Measurements from ENCODE around the gene FAM241A.

Gene FAM241A

DNA sequence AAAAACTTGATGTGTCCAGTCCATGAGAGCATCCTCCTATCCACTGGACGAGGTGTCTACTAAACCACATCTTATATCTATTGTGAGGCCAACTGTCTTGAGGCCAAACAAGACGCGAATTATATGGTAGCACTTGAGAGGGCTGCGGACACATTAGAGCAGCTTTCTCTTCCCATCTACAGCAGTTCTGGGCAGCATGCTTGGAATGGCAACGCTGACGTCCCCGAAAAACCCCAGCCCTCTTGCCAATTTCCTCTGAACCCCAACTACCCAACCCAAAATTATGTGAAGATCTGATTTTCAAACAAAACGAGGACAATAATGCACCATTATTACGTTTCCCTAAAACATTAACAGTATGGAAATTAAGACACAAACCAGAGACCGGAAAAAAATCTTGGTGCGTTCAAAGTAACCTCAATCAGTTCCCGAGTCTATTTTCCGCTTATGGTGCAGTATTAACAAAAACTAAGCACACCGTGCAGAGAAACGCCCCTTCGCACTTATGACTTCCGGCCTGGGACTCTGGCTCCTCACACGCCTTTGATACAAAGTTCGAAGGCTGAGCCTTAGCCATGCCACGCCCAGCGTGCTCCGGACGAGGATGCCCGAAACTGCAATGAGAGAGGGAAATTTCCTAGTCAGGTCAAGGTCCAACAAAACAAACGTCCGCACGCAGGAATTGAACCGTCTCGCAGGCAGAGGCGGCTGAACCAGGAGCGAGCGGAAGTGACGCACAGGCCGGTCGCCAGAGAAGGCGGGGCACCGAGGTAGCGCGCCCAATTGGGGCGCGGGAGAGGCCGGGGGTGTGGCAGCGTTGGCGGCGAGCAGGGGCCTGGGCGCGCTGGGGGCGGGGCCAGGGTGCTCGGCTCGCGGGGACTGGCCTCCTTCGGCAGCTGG lies 85.9 kb downstream of the FAM241A start:
- Histone ChIP-seq H3K27me3 (ENCODE audit: insufficient read depth, low read length) (no peaks in the 10 kb centered on the region), H3F3A (ENCODE audit: insufficient read depth, low read length) (no peaks in the 10 kb centered on the region), H3K9me2 (ENCODE audit: low read depth, low read length) (no peaks in the 10 kb centered on the region), H3K36me3 (ENCODE audit: insufficient read depth, low read length) (no peaks in the 10 kb centered on the region), H3K9me3 (ENCODE audit: low read length) (no peaks in the 10 kb centered on the region), H3K4me1 (ENCODE audit: insufficient read depth, low read length, severe bottlenecking) (peaks cover 31% of the 10 kb centered on the region), H3K27ac (ENCODE audit: low read depth, low read length, poor library complexity, severe bottlenecking) (peak overlapping the region; percentile 84), H3K9ac (ENCODE audit: low read length) (peak overlapping the region; percentile 84), H2AFZ (ENCODE audit: low read length) (peak overlapping the region; percentile 66), H4K20me1 (ENCODE audit: insufficient read depth, low read length) (no peaks in the 10 kb centered on the region), H3K79me2 (ENCODE audit: insufficient read depth, low read length) (no peaks in the 10 kb centered on the region), H3K4me2 (ENCODE audit: low read length) (peak overlapping the region; percentile 90), H3K4me3 (ENCODE audit: low read depth, low read length, poor library complexity, severe bottlenecking) (peak overlapping the region; percentile 85)
- no peak for TF ChIP-seq EZH2 (IDR thresholded peaks at IDR 0.05; ENCODE audit: borderline replicate concordance, low read length)
- TF ChIP-seq, protein P1, sequence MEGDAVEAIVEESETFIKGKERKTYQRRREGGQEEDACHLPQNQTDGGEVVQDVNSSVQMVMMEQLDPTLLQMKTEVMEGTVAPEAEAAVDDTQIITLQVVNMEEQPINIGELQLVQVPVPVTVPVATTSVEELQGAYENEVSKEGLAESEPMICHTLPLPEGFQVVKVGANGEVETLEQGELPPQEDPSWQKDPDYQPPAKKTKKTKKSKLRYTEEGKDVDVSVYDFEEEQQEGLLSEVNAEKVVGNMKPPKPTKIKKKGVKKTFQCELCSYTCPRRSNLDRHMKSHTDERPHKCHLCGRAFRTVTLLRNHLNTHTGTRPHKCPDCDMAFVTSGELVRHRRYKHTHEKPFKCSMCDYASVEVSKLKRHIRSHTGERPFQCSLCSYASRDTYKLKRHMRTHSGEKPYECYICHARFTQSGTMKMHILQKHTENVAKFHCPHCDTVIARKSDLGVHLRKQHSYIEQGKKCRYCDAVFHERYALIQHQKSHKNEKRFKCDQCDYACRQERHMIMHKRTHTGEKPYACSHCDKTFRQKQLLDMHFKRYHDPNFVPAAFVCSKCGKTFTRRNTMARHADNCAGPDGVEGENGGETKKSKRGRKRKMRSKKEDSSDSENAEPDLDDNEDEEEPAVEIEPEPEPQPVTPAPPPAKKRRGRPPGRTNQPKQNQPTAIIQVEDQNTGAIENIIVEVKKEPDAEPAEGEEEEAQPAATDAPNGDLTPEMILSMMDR (IDR thresholded peaks at IDR 0.05; ENCODE audit: low read length): no peak

DNA sequence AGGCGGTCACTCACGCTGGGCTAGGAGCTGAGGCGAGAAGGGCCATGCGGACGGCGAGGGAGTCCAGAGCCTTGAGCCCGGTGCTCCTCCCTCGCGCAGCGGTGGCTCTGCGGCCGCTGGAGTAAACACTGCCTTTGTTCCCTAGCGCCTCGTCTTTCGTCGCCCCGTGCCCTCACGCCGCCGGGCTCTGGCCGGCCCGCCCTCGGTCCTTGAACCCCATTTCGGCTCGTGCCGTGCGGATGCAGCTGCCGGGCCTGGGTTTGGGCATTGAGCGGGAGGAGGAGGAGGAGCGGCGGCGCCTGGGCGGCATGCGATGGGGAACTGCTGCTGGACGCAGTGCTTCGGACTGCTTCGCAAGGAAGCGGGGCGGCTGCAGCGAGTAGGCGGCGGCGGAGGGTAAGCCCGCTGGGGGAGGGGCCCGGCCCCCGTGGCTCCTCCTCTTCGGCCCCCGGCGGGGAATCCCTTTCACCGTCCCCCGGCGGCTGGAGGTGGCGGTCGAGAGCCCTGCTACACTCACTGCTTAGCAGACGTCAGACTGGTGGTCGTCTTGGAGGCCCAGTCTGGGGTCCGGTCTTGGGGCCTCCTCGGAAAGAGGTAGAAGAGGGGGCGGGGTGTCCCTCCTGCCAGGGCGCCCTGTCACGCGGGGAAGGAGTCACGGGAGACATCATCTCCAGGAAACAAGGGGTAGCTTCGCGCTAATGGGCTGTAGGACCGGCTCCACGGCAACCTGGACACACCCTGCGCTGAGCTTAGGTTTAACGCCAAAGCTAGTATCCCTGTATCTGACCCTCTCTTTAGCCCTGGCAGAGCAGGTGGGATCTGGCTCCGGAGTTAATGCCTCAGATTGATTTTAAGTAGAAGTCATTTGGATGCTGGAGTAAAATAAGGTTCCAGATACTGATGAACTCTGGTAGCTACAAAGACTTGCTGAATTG lies 86.8 kb downstream of the FAM241A start, which contains the start of gene AP1AR:
TSS of gene AP1AR (plus strand) at position 9 of the 935 bp plus-strand sequence. CDS start at position 314, 305 bp downstream.
- H3K79me2 ChIP-seq (ENCODE audit: insufficient read depth, low read length): no peaks in the 10 kb centered on the region
- H3F3A ChIP-seq (ENCODE audit: insufficient read depth, low read length): no peaks in the 10 kb centered on the region
- H3K4me1 ChIP-seq (ENCODE audit: insufficient read depth, low read length, severe bottlenecking): peaks cover 31% of the 10 kb centered on the region
- H3K27ac ChIP-seq (ENCODE audit: low read depth, low read length, poor library complexity, severe bottlenecking): peak within 1 kb of the TSS; percentile 84
- H3K36me3 ChIP-seq (ENCODE audit: insufficient read depth, low read length): no peaks in the 10 kb centered on the region
- H4K20me1 ChIP-seq (ENCODE audit: insufficient read depth, low read length): no peaks in the 10 kb centered on the region
- peak within 1 kb of the TSS; percentile 66 for H2AFZ ChIP-seq (ENCODE audit: low read length)
- TF ChIP-seq, protein P1 (IDR thresholded peaks at IDR 0.05; ENCODE audit: low read length): peak; percentile 58
- no peak for TF ChIP-seq EZH2 (IDR thresholded peaks at IDR 0.05; ENCODE audit: borderline replicate concordance, low read length)
- H3K4me3 ChIP-seq (ENCODE audit: low read depth, low read length, poor library complexity, severe bottlenecking): peak within 1 kb of the TSS; percentile 85
- peak within 1 kb of the TSS; percentile 84 for H3K9ac ChIP-seq (ENCODE audit: low read length)
- H3K4me2 ChIP-seq (ENCODE audit: low read length): peak within 1 kb of the TSS; percentile 90
- no peaks in the 10 kb centered on the region for H3K9me2 ChIP-seq (ENCODE audit: low read depth, low read length)
- H3K9me3 ChIP-seq (ENCODE audit: low read length): no peaks in the 10 kb centered on the region
- H3K27me3 ChIP-seq (ENCODE audit: insufficient read depth, low read length): no peaks in the 10 kb centered on the region

DNA sequence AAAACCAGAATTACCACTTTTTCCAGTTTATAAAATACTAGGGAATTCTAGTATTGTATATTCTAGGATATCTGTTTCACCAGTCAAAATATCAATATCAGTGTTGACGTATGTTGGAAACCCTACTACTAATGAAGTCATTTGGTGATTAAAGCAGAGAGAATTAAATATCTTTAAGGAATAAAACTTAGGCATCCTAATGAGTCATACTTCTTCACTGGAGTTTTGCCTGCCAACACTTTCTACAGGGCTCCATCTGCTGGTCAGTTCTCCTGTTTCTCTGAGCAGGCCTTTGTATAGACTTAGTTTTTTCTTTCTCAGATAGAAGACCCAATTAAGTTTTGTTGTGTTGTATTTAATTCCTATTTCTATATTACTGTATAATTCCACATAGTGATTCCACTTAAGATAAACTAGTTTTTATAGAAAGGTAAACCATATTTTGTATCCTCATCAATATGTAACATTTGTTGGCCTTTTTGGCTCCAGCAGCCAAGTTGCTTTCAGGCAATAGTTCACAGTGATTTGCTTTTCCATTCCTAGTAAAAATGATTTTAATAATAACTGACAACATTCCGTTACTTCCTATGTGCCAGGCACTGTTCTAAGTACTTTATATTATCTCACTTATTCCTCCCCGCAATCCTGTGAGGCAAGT lies 89.8 kb downstream of the FAM241A start:
- no peaks in the 10 kb centered on the region for H3K79me2 ChIP-seq (ENCODE audit: insufficient read depth, low read length)
- no peak overlapping the region for H3K27ac ChIP-seq (ENCODE audit: low read depth, low read length, poor library complexity, severe bottlenecking)
- H3F3A ChIP-seq (ENCODE audit: insufficient read depth, low read length): no peaks in the 10 kb centered on the region
- H3K9me2 ChIP-seq (ENCODE audit: low read depth, low read length): no peaks in the 10 kb centered on the region
- H3K9ac ChIP-seq (ENCODE audit: low read length): no peak overlapping the region
- H2AFZ ChIP-seq (ENCODE audit: low read length): no peak overlapping the region
- H3K36me3 ChIP-seq (ENCODE audit: insufficient read depth, low read length): no peaks in the 10 kb centered on the region
- H3K9me3 ChIP-seq (ENCODE audit: low read length): no peaks in the 10 kb centered on the region
- H4K20me1 ChIP-seq (ENCODE audit: insufficient read depth, low read length): no peaks in the 10 kb centered on the region
- TF ChIP-seq EZH2 (IDR thresholded peaks at IDR 0.05; ENCODE audit: borderline replicate concordance, low read length): no peak
- TF ChIP-seq, protein P1 (IDR thresholded peaks at IDR 0.05; ENCODE audit: low read length): peak; percentile 76
- H3K4me2 ChIP-seq (ENCODE audit: low read length): no peak overlapping the region
- no peak overlapping the region for H3K4me3 ChIP-seq (ENCODE audit: low read depth, low read length, poor library complexity, severe bottlenecking)
- peaks cover 29% of the 10 kb centered on the region for H3K4me1 ChIP-seq (ENCODE audit: insufficient read depth, low read length, severe bottlenecking)
- H3K27me3 ChIP-seq (ENCODE audit: insufficient read depth, low read length): no peaks in the 10 kb centered on the region

Measured in OCI-LY1 (cell line).